ENCODE results near the gene PIP4K2A. TPM values are rescaled to one million over a fixed set of nuclear protein-coding genes. Genes with fewer than 3 reads are reported as not detected.

PIP4K2A gene
- total and polyA plus RNA-seq, 4 donors = 7.3 to 42.2 (median 27.6) TPM

DNA sequence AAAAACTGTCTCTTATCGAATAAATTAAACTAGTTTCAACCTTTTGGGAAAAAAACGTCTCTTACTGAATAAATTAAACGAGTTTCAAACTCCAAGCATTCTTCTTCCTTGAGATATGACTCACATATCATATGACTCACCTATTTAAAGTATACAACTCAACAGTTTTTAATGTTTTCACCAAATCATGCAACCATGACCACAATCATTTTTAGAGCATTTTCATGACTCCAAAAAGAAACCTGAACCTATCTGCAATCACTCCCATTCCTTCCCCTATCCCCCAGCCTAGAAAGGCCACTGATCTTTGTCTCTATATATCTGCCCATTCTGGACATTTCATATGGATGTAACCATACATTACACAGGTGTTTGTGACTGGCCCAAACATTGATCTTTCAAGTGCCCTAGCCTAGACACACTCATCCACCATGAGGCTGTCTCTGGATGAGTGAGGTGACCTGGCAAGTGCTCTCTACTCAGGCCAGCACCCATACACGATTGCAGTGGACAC is 115.3 kb downstream of the PIP4K2A start:
- Histone ChIP-seq H3K4me1 (ENCODE audit: control insufficient read depth in 5 of 5, insufficient read depth in 5 of 5, low read length in 5 of 5) (peaks cover 0 to 6% (median 3%) of the 10 kb centered on the region in 5 donors), H3K36me3 (ENCODE audit: control insufficient read depth in 4 of 4, insufficient read depth in 4 of 4, low read length in 4 of 4) (peaks cover 0 to 10% (median 7%) of the 10 kb centered on the region in 4 donors), H3K9ac (ENCODE audit: insufficient read depth in 1 of 2, low read length in 2 of 2) (no peak overlapping the region), H3K27ac (ENCODE audit: low read depth in 1 of 2, low read length in 1 of 2) (no peak overlapping the region), H3K27me3 (ENCODE audit: control insufficient read depth in 3 of 3, insufficient read depth in 3 of 3, low read length in 2 of 3) (no peaks in the 10 kb centered on the region), H3K4me3 (no peak overlapping the region), H3K9me3 (ENCODE audit: control insufficient read depth in 4 of 4, insufficient read depth in 3 of 4, low read length in 3 of 4) (no peaks in the 10 kb centered on the region)
- TF ChIP-seq CTCF (IDR thresholded peaks at IDR 0.05; ENCODE audit: control extremely low read depth, extremely low read depth) = no peak
- no peak for DNase-seq
- WGBS, 2 donors = 69 to 86% methylated on average over 4 of the region's 4 CpGs
- no peak for ATAC-seq (ENCODE audit: insufficient read depth, low FRiP score)

- ATAC-seq (ENCODE audit: insufficient read depth, low FRiP score) = no peak
- no peak for TF ChIP-seq CTCF (IDR thresholded peaks at IDR 0.05; ENCODE audit: control extremely low read depth, extremely low read depth)
- no peaks in the 10 kb centered on the region for H3K9me3 ChIP-seq (ENCODE audit: control insufficient read depth in 4 of 4, insufficient read depth in 3 of 4, low read length in 3 of 4)
Observed at GRCh38 chr10:22598478-22598877, 115.9 kb downstream of the PIP4K2A start.

DNA sequence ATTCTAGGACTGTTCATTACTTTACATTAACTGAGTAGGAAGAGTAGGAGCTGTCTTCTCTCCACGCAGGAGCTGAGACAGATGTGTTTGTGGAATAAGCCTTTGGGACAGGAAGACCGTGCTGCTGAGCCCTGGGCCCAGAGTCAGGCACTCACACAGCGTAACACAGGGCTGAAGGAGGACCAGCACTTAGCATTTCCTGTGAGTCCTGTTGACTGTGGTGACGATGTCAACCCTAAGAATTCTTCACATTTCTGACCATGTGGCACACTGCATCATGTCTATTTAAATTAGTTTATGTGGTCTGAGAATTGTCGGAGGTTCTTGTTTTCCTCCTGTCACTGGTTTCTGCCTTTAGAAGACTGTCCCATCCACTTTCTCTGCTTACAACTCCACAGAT is 117.2 kb downstream of the PIP4K2A start:
- Histone ChIP-seq H3K4me3 (no peak overlapping the region), H3K9me3 (ENCODE audit: control insufficient read depth in 4 of 4, insufficient read depth in 3 of 4, low read length in 3 of 4) (no peaks in the 10 kb centered on the region), H3K27ac (ENCODE audit: low read depth in 1 of 2, low read length in 1 of 2) (no peak overlapping the region), H3K27me3 (ENCODE audit: control insufficient read depth in 3 of 3, insufficient read depth in 3 of 3, low read length in 2 of 3) (no peaks in the 10 kb centered on the region), H3K36me3 (ENCODE audit: control insufficient read depth in 4 of 4, insufficient read depth in 4 of 4, low read length in 4 of 4) (peaks cover 0 to 10% (median 7%) of the 10 kb centered on the region in 4 donors), H3K9ac (ENCODE audit: insufficient read depth in 1 of 2, low read length in 2 of 2) (no peak overlapping the region), H3K4me1 (ENCODE audit: control insufficient read depth in 5 of 5, insufficient read depth in 5 of 5, low read length in 5 of 5) (peaks cover 0 to 12% (median 3%) of the 10 kb centered on the region in 5 donors)
- ATAC-seq (ENCODE audit: insufficient read depth, low FRiP score) (no peak), DNase-seq (peak in 1 of 3 donors; percentile 25)
- 57 to 81% methylated on average over 5 of the region's 5 CpGs for WGBS, 2 donors
- TF ChIP-seq CTCF (IDR thresholded peaks at IDR 0.05; ENCODE audit: control extremely low read depth, extremely low read depth) = no peak

More at GRCh38 chr10:22598478-22598877, 115.9 kb downstream of the PIP4K2A start:
- peaks cover 0 to 10% (median 3%) of the 10 kb centered on the region in 5 donors for H3K4me1 ChIP-seq (ENCODE audit: control insufficient read depth in 5 of 5, insufficient read depth in 5 of 5, low read length in 5 of 5)
- no peaks in the 10 kb centered on the region for H3K27me3 ChIP-seq (ENCODE audit: control insufficient read depth in 3 of 3, insufficient read depth in 3 of 3, low read length in 2 of 3)
- H3K4me3 ChIP-seq = no peak overlapping the region
- 70 to 86% methylated on average over 3 of the region's 3 CpGs for WGBS, 2 donors
- no peak overlapping the region for H3K9ac ChIP-seq (ENCODE audit: insufficient read depth in 1 of 2, low read length in 2 of 2)
- H3K36me3 ChIP-seq (ENCODE audit: control insufficient read depth in 4 of 4, insufficient read depth in 4 of 4, low read length in 4 of 4) = peaks cover 0 to 10% (median 7%) of the 10 kb centered on the region in 4 donors
- no peak for DNase-seq
- H3K27ac ChIP-seq (ENCODE audit: low read depth in 1 of 2, low read length in 1 of 2) = no peak overlapping the region

All from lung (tissue), 12 donors.